DOHH2 (cell line): ENCODE measurements around the gene FAM53A.

Experiments used
- H3F3A ChIP-seq: fragments of 200-600 bp; sonication (generic), shearing (Covaris generic); 2 replicates; pipeline ENCODE4 v1.6.0; 2016; ENCODE audit warnings: antibody characterized with exemption, mild to moderate bottlenecking; ENCODE audit not compliant: control insufficient read depth, insufficient read depth
- H3K27ac ChIP-seq: fragments of 200-600 bp; sonication (generic); 2 replicates; pipeline ENCODE4 v1.5.1; 2014; ENCODE audit warnings: low read depth, mild to moderate bottlenecking, low read length, moderate library complexity
- H3K27me3 ChIP-seq: fragments of 200-600 bp; sonication (generic); 2 replicates; pipeline ENCODE4 v1.6.1; 2014; ENCODE audit warnings: mild to moderate bottlenecking, low read length, mixed read lengths; ENCODE audit not compliant: control insufficient read depth
- H3K36me3 ChIP-seq: fragments of 200-600 bp; sonication (generic); 2 replicates; pipeline ENCODE4 v1.6.1; 2014; ENCODE audit warnings: mild to moderate bottlenecking, low read length, moderate library complexity, mixed read lengths; ENCODE audit not compliant: control insufficient read depth
- H3K4me1 ChIP-seq: fragments of 200-600 bp; sonication (generic); 2 replicates; pipeline ENCODE4 v1.6.1; 2014; ENCODE audit warnings: mild to moderate bottlenecking, low read length, mixed read lengths; ENCODE audit not compliant: control insufficient read depth
- H3K4me2 ChIP-seq: fragments of 200-600 bp; sonication (generic); 2 replicates; pipeline ENCODE4 v1.6.0; 2014; ENCODE audit warnings: mild to moderate bottlenecking, low read length, moderate library complexity
- H3K4me3 ChIP-seq: fragments of 200-600 bp; sonication (generic); 2 replicates; pipeline ENCODE4 v1.5.1; 2014; ENCODE audit warnings: mild to moderate bottlenecking, low read length, mixed read lengths
- H3K79me2 ChIP-seq: fragments of 200-600 bp; sonication (generic); 2 replicates; pipeline ENCODE4 v1.6.1; 2014; ENCODE audit warnings: mild to moderate bottlenecking, low read length, mixed read lengths; ENCODE audit not compliant: control insufficient read depth
- H3K9me2 ChIP-seq: fragments of 200-600 bp; sonication (generic); replicated peaks from 2 replicates; pipeline ENCODE4 v1.6.1; 2014; ENCODE audit warnings: mild to moderate bottlenecking, low read length, mixed read lengths; ENCODE audit not compliant: control insufficient read depth
- H3K9me3 ChIP-seq: fragments of 200-600 bp; sonication (generic); 2 replicates; pipeline ENCODE4 v1.6.1; 2014; ENCODE audit warnings: antibody characterized with exemption, low read length, mixed read lengths; ENCODE audit not compliant: control insufficient read depth, insufficient read depth
- H4K20me1 ChIP-seq: fragments of 200-600 bp; sonication (generic); 2 replicates; pipeline ENCODE4 v1.6.0; 2014; ENCODE audit warnings: low read depth, mild to moderate bottlenecking, antibody characterized with exemption, low read length, moderate library complexity; ENCODE audit not compliant: control insufficient read depth, insufficient read depth
- EZH2phosphoT487 ChIP-seq: fragments of 200-600 bp; sonication (generic); IDR thresholded peaks from 2 replicates; pipeline ENCODE4 v1.6.1; 2017; ENCODE audit warnings: borderline replicate concordance, mild to moderate bottlenecking, antibody characterized with exemption, low read length, moderate library complexity, mixed read lengths
- TF ChIP-seq, protein P1 (sequence below): fragments of 200-600 bp; sonication (generic); IDR thresholded peaks from one replicate; pipeline ENCODE4 v1.5.1; 2014; ENCODE audit warnings: antibody characterized with exemption, mild to moderate bottlenecking, low read depth, low read length; ENCODE audit not compliant: poor library complexity, severe bottlenecking

Gene FAM53A

DNA sequence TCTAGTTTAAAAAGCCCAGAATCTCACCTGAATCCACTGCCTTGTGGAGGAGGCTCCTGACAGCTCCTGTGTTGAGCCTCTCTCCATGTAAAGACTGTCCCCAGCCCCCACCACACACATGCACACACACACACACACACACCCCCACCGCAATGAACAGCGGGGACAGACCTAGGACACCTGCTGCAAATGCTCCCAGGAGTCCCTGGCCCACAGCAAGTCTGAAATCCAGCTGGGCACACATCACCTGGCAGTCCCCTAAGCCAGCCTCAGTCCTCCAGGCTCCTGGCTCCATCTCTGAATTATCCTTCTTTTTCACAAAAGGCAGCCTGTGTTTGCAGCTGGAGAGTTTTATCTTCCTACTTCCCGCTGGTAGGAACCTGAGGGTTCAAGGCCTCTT, 6.6 kb upstream of the FAM53A start:
- Histone ChIP-seq H3F3A (peaks cover 60% of the 10 kb centered on the region), H3K27me3 (no peaks in the 10 kb centered on the region)

DNA sequence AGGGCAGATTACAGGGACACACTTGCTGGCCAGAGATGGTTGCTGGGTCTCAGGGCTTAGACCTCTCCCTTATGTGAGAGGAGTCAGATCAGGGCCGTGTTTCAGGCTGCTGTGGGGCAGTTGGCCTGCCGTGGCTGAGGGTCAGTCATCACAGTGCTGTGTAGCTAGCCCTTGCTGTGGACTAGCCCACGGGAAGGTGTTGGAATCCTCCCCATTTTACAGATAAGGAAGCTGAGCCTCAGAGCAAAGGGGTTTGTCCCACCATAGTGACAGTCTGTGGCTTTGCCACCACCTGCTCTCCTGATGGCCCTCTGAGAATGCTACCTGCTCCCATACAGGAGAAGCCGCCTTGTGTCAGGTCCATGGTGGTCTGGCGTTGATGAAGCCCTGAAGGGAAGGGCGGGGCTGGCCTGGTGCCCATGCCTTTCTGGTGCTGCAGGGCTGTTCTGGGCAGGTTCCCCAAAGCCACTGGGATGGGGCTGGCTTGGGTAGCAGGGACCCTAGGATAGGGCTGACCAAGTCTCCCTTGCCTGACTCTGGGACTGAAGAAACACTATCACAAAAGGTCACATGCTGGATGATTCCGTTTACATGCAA, 2.4 kb upstream of the FAM53A start:
- Histone ChIP-seq H4K20me1 (peaks cover 11% of the 10 kb centered on the region; the same call in 1 of the 2 replicates), H3K4me2 (no peak overlapping the region), H3K27me3 (peaks cover 11% of the 10 kb centered on the region), H3K4me3 (no peak overlapping the region), H3F3A (peaks cover 32% of the 10 kb centered on the region), H3K27ac (no peak overlapping the region), H3K36me3 (peaks cover 12% of the 10 kb centered on the region), H3K9me3 (no peaks in the 10 kb centered on the region), H3K79me2 (no peaks in the 10 kb centered on the region), H3K9me2 (no peaks in the 10 kb centered on the region), H3K4me1 (peaks cover 20% of the 10 kb centered on the region)
- TF ChIP-seq EZH2phosphoT487, result no peak
- TF ChIP-seq, protein P1, sequence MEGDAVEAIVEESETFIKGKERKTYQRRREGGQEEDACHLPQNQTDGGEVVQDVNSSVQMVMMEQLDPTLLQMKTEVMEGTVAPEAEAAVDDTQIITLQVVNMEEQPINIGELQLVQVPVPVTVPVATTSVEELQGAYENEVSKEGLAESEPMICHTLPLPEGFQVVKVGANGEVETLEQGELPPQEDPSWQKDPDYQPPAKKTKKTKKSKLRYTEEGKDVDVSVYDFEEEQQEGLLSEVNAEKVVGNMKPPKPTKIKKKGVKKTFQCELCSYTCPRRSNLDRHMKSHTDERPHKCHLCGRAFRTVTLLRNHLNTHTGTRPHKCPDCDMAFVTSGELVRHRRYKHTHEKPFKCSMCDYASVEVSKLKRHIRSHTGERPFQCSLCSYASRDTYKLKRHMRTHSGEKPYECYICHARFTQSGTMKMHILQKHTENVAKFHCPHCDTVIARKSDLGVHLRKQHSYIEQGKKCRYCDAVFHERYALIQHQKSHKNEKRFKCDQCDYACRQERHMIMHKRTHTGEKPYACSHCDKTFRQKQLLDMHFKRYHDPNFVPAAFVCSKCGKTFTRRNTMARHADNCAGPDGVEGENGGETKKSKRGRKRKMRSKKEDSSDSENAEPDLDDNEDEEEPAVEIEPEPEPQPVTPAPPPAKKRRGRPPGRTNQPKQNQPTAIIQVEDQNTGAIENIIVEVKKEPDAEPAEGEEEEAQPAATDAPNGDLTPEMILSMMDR, result no peak

More for the DNA sequence above, 6.6 kb upstream of the FAM53A start:
- Histone ChIP-seq H3K79me2 (peaks cover 5% of the 10 kb centered on the region), H3K9me3 (no peaks in the 10 kb centered on the region), H4K20me1 (peaks cover 40% of the 10 kb centered on the region), H3K4me3 (no peak overlapping the region), H3K4me1 (peaks cover 6% of the 10 kb centered on the region; the same call in 1 of the 2 replicates), H3K36me3 (peaks cover 53% of the 10 kb centered on the region), H3K4me2 (no peak overlapping the region), H3K9me2 (no peaks in the 10 kb centered on the region), H3K27ac (no peak overlapping the region)
- no peak for TF ChIP-seq EZH2phosphoT487
- TF ChIP-seq, protein P1, result no peak

- Histone ChIP-seq H3K79me2 (no peaks in the 10 kb centered on the region), H3K4me1 (peaks cover 20% of the 10 kb centered on the region), H3F3A (peaks cover 22% of the 10 kb centered on the region), H3K27me3 (peaks cover 11% of the 10 kb centered on the region), H3K4me2 (peak overlapping the region; percentile 68), H4K20me1 (peaks cover 2% of the 10 kb centered on the region; the same call in 1 of the 2 replicates), H3K36me3 (peaks cover 2% of the 10 kb centered on the region), H3K9me2 (no peaks in the 10 kb centered on the region), H3K9me3 (no peaks in the 10 kb centered on the region), H3K27ac (no peak overlapping the region), H3K4me3 (peak overlapping the region; percentile 65)
- TF ChIP-seq EZH2phosphoT487, result no peak
- TF ChIP-seq, protein P1, result no peak
These were observed 1.4 kb upstream of the FAM53A start for GRCh38 chr4:1685235-1686150.
